ENCODE data around the gene ADAMTSL3. TPM values are rescaled to one million over a fixed set of nuclear protein-coding genes. Genes with fewer than 3 reads are reported as not detected.

The ADAMTSL3 gene
- total and polyA plus RNA-seq, 2 of the 8 experiments (the other 6 are each of a cell fraction or from before 2014, with no cell fraction given) = 0.35 to 1.4 TPM

DNA sequence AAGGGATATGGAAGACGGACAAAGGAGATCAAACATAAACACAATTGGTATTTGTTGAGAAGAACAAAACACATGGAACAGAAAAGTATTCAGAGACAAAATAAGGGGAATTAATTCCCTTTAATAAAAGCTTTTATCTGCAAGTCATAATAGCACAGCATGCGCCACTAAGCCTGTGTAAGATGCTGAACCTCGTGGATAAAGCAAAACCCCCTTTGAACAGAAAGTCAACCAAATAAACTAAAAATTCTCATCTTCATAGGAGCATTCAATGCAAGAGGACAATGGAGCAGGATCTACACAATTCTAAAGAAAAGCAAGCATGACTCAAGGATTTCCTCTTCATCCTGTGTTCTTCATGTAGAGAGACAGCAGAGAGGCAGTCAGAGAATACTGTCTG is 307.4 kb downstream of the ADAMTSL3 start:
- Histone ChIP-seq H4K20me1 (replicated peaks in 1 of 2; ENCODE audit: control insufficient read depth in 1 of 2, insufficient read depth in 2 of 2, low read length in 2 of 2) (no peaks in the 10 kb centered on the region), H3K23ac (ENCODE audit: insufficient read length) (no peak overlapping the region), H3K9me3 (ENCODE audit: insufficient read depth in 2 of 2, low read depth in 1 of 2, low read length in 1 of 2) (0 out of 4 replicates have a peak, but pooled peaks cover 0 to 3% of the 10 kb centered on the region in 2 experiments), H3K23me2 (ENCODE audit: low read depth, low read length) (no peaks in the 10 kb centered on the region), H4K91ac (replicated peaks; ENCODE audit: insufficient read length, low read length) (no peak overlapping the region), H3K79me2 (ENCODE audit: control insufficient read depth in 1 of 2, insufficient read depth in 2 of 2, low read length in 2 of 2) (no peaks in the 10 kb centered on the region), H3K36me3 (ENCODE audit: control insufficient read depth in 2 of 4, insufficient read depth in 4 of 4, low read length in 3 of 4) (no peaks in the 10 kb centered on the region), H3K56ac (replicated peaks; ENCODE audit: insufficient read length, low read depth, low read length) (no peak overlapping the region), H2BK120ac (replicated peaks; ENCODE audit: low read depth, low read length) (no peak overlapping the region), H2BK20ac (ENCODE audit: low read length) (no peak overlapping the region), H3K4ac (replicated peaks; ENCODE audit: insufficient read length, low read depth, low read length) (no peak overlapping the region), H2BK12ac (ENCODE audit: low read depth, low read length) (no peak overlapping the region), H2AK5ac (ENCODE audit: low read depth, low read length) (no peak overlapping the region), H3K4me2 (ENCODE audit: insufficient read depth in 1 of 2, low read depth in 2 of 2, low read length in 2 of 2) (no peak overlapping the region), H4K5ac (ENCODE audit: insufficient read length, low read depth, low read length) (no peak overlapping the region), H3K14ac (ENCODE audit: insufficient read length) (no peak overlapping the region), H3K27me3 (replicated peaks in 1 of 4; ENCODE audit: control insufficient read depth in 3 of 4, extremely low read depth in 1 of 4, insufficient read depth in 3 of 4, low read length in 3 of 4) (no peaks in the 10 kb centered on the region), H2BK5ac (ENCODE audit: low read depth, low read length) (no peak overlapping the region), H2BK15ac (ENCODE audit: low read length) (no peak overlapping the region), H3K18ac (ENCODE audit: extremely low read depth, low read length) (no peak overlapping the region), H3K27ac (ENCODE audit: low read depth, low read length) (no peak overlapping the region), H2AFZ (ENCODE audit: low read length) (no peak overlapping the region), H3K4me3 (ENCODE audit: extremely low read depth in 1 of 4, insufficient read depth in 2 of 4, low read depth in 3 of 4, low read length in 4 of 4) (no peak overlapping the region), H4K8ac (ENCODE audit: extremely low read depth, insufficient read depth, low read length) (no peak overlapping the region), H3K4me1 (replicated peaks in 1 of 4; ENCODE audit: control insufficient read depth in 3 of 4, insufficient read depth in 4 of 4, low read length in 3 of 4) (peaks cover 0 to 4% (median 0%) of the 10 kb centered on the region in 4 experiments; a peak in 1 of 7 replicates), H3K9ac (replicated peaks in 1 of 4; ENCODE audit: extremely low read depth in 1 of 4, low read depth in 3 of 4, low read length in 3 of 4) (no peak overlapping the region), H3K79me1 (ENCODE audit: low read depth, low read length) (no peaks in the 10 kb centered on the region)
- no peak for DNase-seq (ENCODE audit: low read depth in 1 of 2, low spot score in 2 of 2)
- FAIRE-seq = no peak
- CTCF ChIA-PET (ENCODE audit: partially characterized antibody) = interaction anchor here (0.6 kb wide), 1 partner anchor 717 kb away, joined by 3 read pairs; no protein-coding TSS in a partner anchor
- POLR2A ChIA-PET (ENCODE audit: partially characterized antibody) = no interaction called here
- WGBS, 2 experiments (ENCODE audit: extremely low coverage in 1 of 2, insufficient coverage in 1 of 2, insufficient read length in 1 of 2, insufficient replicate concordance in 2 of 2, low coverage in 1 of 2, low lambda C conversion rate in 2 of 2, missing lambda C conversion rate in 1 of 2) = 88% methylated on average over 3 of the region's 3 CpGs; no CpG with 5 or more reads in 1 of the 2 experiments
- TF ChIP-seq, protein P1, sequence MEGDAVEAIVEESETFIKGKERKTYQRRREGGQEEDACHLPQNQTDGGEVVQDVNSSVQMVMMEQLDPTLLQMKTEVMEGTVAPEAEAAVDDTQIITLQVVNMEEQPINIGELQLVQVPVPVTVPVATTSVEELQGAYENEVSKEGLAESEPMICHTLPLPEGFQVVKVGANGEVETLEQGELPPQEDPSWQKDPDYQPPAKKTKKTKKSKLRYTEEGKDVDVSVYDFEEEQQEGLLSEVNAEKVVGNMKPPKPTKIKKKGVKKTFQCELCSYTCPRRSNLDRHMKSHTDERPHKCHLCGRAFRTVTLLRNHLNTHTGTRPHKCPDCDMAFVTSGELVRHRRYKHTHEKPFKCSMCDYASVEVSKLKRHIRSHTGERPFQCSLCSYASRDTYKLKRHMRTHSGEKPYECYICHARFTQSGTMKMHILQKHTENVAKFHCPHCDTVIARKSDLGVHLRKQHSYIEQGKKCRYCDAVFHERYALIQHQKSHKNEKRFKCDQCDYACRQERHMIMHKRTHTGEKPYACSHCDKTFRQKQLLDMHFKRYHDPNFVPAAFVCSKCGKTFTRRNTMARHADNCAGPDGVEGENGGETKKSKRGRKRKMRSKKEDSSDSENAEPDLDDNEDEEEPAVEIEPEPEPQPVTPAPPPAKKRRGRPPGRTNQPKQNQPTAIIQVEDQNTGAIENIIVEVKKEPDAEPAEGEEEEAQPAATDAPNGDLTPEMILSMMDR (IDR thresholded peaks at IDR 0.05; ENCODE audit: control extremely low read depth in 1 of 3, insufficient read depth in 1 of 3, low read depth in 1 of 3, low read length in 3 of 3) = no peak
- TF ChIP-seq EP300 (IDR thresholded peaks at IDR 0.05; ENCODE audit: borderline replicate concordance in 1 of 2, low read depth in 2 of 2, low read length in 2 of 2) = no peak
- TF ChIP-seq, protein P2, sequence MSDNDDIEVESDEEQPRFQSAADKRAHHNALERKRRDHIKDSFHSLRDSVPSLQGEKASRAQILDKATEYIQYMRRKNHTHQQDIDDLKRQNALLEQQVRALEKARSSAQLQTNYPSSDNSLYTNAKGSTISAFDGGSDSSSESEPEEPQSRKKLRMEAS (IDR thresholded peaks at IDR 0.05) = no peak
- no peak for TF ChIP-seq EZH2 (IDR thresholded peaks at IDR 0.05; ENCODE audit: low read depth, low read length, severe bottlenecking)
- TF ChIP-seq ASH2L (IDR thresholded peaks at IDR 0.05; ENCODE audit: low read length) = no peak
- TF ChIP-seq POLR2A (IDR thresholded peaks at IDR 0.05; ENCODE audit: control extremely low read depth in 1 of 2, low read depth in 2 of 2, low read length in 2 of 2) = no peak
- no peak for TF ChIP-seq CEBPB (IDR thresholded peaks at IDR 0.05; ENCODE audit: low read depth, low read length)
- no peak for TF ChIP-seq TBP (IDR thresholded peaks at IDR 0.05; ENCODE audit: low read depth, low read length)
